Measurements from ENCODE around the gene PFN3. TPM values are rescaled to one million over a fixed set of nuclear protein-coding genes. Genes with fewer than 3 reads are reported as not detected.

Gene PFN3
- total RNA-seq, 1 experiment from 2014 or later: not detected

GRCh38 chr5:177354256-177354655, 46.2 kb downstream of the PFN3 start:
- H3K9me3 Mint-ChIP-seq (ENCODE audit: unreplicated experiment): peaks cover 15% of the 10 kb centered on the region
- ChIA-PET CTCF (interaction anchor here (1.1 kb wide), 1 partner anchor 16 kb away, joined by 3 read pairs; no protein-coding TSS in a partner anchor), POLR2A (no interaction called here)
- Histone ChIP-seq H3K27me3 (replicated peaks; ENCODE audit: control insufficient read depth, insufficient read depth, low read length) (no peaks in the 10 kb centered on the region), H3K4me3 (ENCODE audit: low read depth, low read length) (no peak overlapping the region), H3K4me1 (peaks cover 12% of the 10 kb centered on the region; the same call in 1 of the 2 replicates), H3K36me3 (ENCODE audit: control insufficient read depth, insufficient read depth, low read length) (0 out of 2 replicates have a peak, but pooled peaks cover 2% of the 10 kb centered on the region), H3K9me3 (no peaks in the 10 kb centered on the region)
- BruUV-seq (replicated peaks): no TSS peak
- TF ChIP-seq CTCF (IDR thresholded peaks at IDR 0.05; ENCODE audit: insufficient read depth in 1 of 2, low read depth in 1 of 2, low read length in 1 of 2, severe bottlenecking in 1 of 2, unreplicated experiment in 1 of 2): no peak
- H3K4me1 Mint-ChIP-seq (ENCODE audit: low read depth, unreplicated experiment): peaks cover 22% of the 10 kb centered on the region
- H3K36me3 Mint-ChIP-seq (ENCODE audit: insufficient read depth, unreplicated experiment): peaks cover 10% of the 10 kb centered on the region
- H3K27ac Mint-ChIP-seq (ENCODE audit: unreplicated experiment): no peak overlapping the region
- H3K27me3 Mint-ChIP-seq (ENCODE audit: insufficient read depth, unreplicated experiment): no peaks in the 10 kb centered on the region
- no peak for DNase-seq
- intact Hi-C loops (cut with micrococcal nuclease; ENCODE audit: unreplicated experiment): no loop called here
- H3K4me3 Mint-ChIP-seq (ENCODE audit: unreplicated experiment): no peak overlapping the region

- peaks cover 27% of the 10 kb centered on the region for H3K4me1 Mint-ChIP-seq (ENCODE audit: low read depth, unreplicated experiment)
These were observed 47.4 kb downstream of the PFN3 start for GRCh38 chr5:177353093-177353492.

More at GRCh38 chr5:177353093-177353492, 47.4 kb downstream of the PFN3 start:
- CTCF ChIA-PET: interaction anchor here (0.7 to 2.6 kb wide), 2 partner anchors 12 to 37 kb away, joined by 6 to 9 read pairs; no protein-coding TSS in a partner anchor
- Mint-ChIP-seq H3K9me3 (ENCODE audit: unreplicated experiment) (peaks cover 15% of the 10 kb centered on the region), H3K27me3 (ENCODE audit: insufficient read depth, unreplicated experiment) (no peaks in the 10 kb centered on the region), H3K27ac (ENCODE audit: unreplicated experiment) (no peak overlapping the region), H3K4me3 (ENCODE audit: unreplicated experiment) (no peak overlapping the region), H3K36me3 (ENCODE audit: insufficient read depth, unreplicated experiment) (peaks cover 20% of the 10 kb centered on the region)
- Histone ChIP-seq H3K4me3 (ENCODE audit: low read depth, low read length) (no peak overlapping the region), H3K36me3 (ENCODE audit: control insufficient read depth, insufficient read depth, low read length) (0 out of 2 replicates have a peak, but pooled peaks cover 2% of the 10 kb centered on the region), H3K27me3 (replicated peaks; ENCODE audit: control insufficient read depth, insufficient read depth, low read length) (no peaks in the 10 kb centered on the region), H3K9me3 (no peaks in the 10 kb centered on the region), H3K4me1 (peaks cover 12% of the 10 kb centered on the region; the same call in 1 of the 2 replicates)
- no peak for TF ChIP-seq CTCF (IDR thresholded peaks at IDR 0.05; ENCODE audit: insufficient read depth in 1 of 2, low read depth in 1 of 2, low read length in 1 of 2, severe bottlenecking in 1 of 2, unreplicated experiment in 1 of 2)
- no TSS peak for BruUV-seq (replicated peaks)
- POLR2A ChIA-PET: no interaction called here
- intact Hi-C loops (cut with micrococcal nuclease; ENCODE audit: unreplicated experiment): no loop called here
- DNase-seq: no peak
